GM12878 (cell line): ENCODE data around the gene AGAP3. TPM values are rescaled to one million over a fixed set of nuclear protein-coding genes. Genes with fewer than 3 reads are reported as not detected.

Experiments used
- ATAC-seq: fragments of 200-7000 bp; cut with Tn5 transposase; 3 replicates; pipeline ENCODE4 v1.9.1; 2020; ENCODE audit warnings: mild to moderate bottlenecking, moderate library complexity
- BruUV-seq: library from RNA; stranded (reverse); fragments of 400-500 nt; replicated peaks from 2 replicates; lab custom pipeline; 2021; lab: Mats Ljungman, UMichigan
- CTCF ChIA-PET: fragments of 300-600 bp; sonication (Branson Sonifier 250); formaldehyde crosslinking; extraction: SDS; loops from one replicate; lab custom pipeline; 2021; ENCODE audit warnings: inconsistent platforms; lab: Yijun Ruan, JAX
- POLR2A ChIA-PET: fragments of 350-600 bp; formaldehyde crosslinking; extraction: SDS; loops from one replicate; lab custom pipeline; 2021; ENCODE audit warnings: inconsistent platforms; lab: Charles Lee
- RAD21 ChIA-PET: fragments of 300-600 bp; sonication (Branson Sonifier 250); formaldehyde crosslinking; loops from one replicate; lab custom pipeline; 2023; ENCODE audit warnings: antibody characterized with exemption; ENCODE audit not compliant: unreplicated experiment; lab: Charles Lee
- SMC1A ChIA-PET: fragments of 300-600 bp; sonication (Branson Sonifier 250); formaldehyde crosslinking; loops from one replicate; lab custom pipeline; 2023; ENCODE audit not compliant: unreplicated experiment, uncharacterized antibody; lab: Charles Lee
- DNase-seq: peaks from one replicate; pipeline ENCODE4 v3.0.0-alpha.2; 2011; ENCODE audit warnings: low read depth, low spot score
- FAIRE-seq: peaks from 3 replicates; lab custom pipeline; 2011; peaks lifted over from hg19 to GRCh38; lab: Jason Lieb, UNC
- H2AFZ ChIP-seq: 2 replicates; pipeline ENCODE4 v1.6.0; 2011; ENCODE audit warnings: low read depth, low read length, control low read depth; ENCODE audit not compliant: control insufficient read depth
- H3K27ac ChIP-seq: 2 replicates; pipeline ENCODE4 v1.5.1; 2011; ENCODE audit warnings: control low read depth; ENCODE audit not compliant: control insufficient read depth, insufficient read depth
- H3K27me3 ChIP-seq, 2 experiments: replicated peaks in 1 of 2; 2 replicates each; pipeline versions ENCODE4 v1.6.0 to v1.6.1; 2011; ENCODE audit warnings: low read length in 1 of 2; ENCODE audit not compliant: control insufficient read depth in 2 of 2, insufficient read depth in 2 of 2
- H3K36me3 ChIP-seq, 2 experiments: 2 replicates each; pipeline ENCODE4 v1.5.1; 2011; ENCODE audit warnings: low read length in 1 of 2; ENCODE audit not compliant: control insufficient read depth in 2 of 2, insufficient read depth in 2 of 2
- H3K4me1 ChIP-seq: 2 replicates; pipeline ENCODE4 v1.6.1; 2011; ENCODE audit warnings: mild to moderate bottlenecking, low read length, moderate library complexity, mixed read lengths; ENCODE audit not compliant: control insufficient read depth, insufficient read depth
- H3K4me2 ChIP-seq: 2 replicates; pipeline ENCODE4 v1.6.0; 2011; ENCODE audit warnings: control low read depth; ENCODE audit not compliant: control insufficient read depth, insufficient read depth
- H3K4me3 ChIP-seq: fragments of 200-600 bp; sonication (generic); 2 replicates; pipeline ENCODE4 v1.5.1; 2016
- H3K79me2 ChIP-seq: 2 replicates; pipeline ENCODE4 v1.6.0; 2011; ENCODE audit warnings: low read length; ENCODE audit not compliant: control insufficient read depth, insufficient read depth
- H3K9ac ChIP-seq: 2 replicates; pipeline ENCODE4 v1.8.0; 2011; ENCODE audit warnings: low read length, control low read depth, mixed read lengths; ENCODE audit not compliant: control insufficient read depth, insufficient read depth
- H3K9me3 ChIP-seq: replicated peaks from 3 replicates; pipeline ENCODE4 v1.5.1; 2011; ENCODE audit warnings: mild to moderate bottlenecking, low read length; ENCODE audit not compliant: control insufficient read depth, insufficient read depth
- H4K20me1 ChIP-seq: 2 replicates; pipeline ENCODE4 v1.6.0; 2011; ENCODE audit not compliant: control insufficient read depth, insufficient read depth
- ATF2 ChIP-seq: IDR thresholded peaks from 2 replicates; pipeline ENCODE4 v1.6.1; 2012; ENCODE audit warnings: low read length, inconsistent platforms
- FOS ChIP-seq: IDR thresholded peaks from 3 replicates; pipeline ENCODE4 v1.6.1; 2011; ENCODE audit warnings: borderline replicate concordance; ENCODE audit not compliant: insufficient read length; ENCODE audit errors: extremely low read depth
- GABPA ChIP-seq: IDR thresholded peaks from 2 replicates; pipeline ENCODE4 v1.6.1; 2014; ENCODE audit warnings: antibody characterized with exemption, low read depth, mild to moderate bottlenecking, inconsistent platforms
- TCF12 ChIP-seq: IDR thresholded peaks from 2 replicates; pipeline ENCODE4 v1.6.1; 2011; ENCODE audit warnings: low read depth, mild to moderate bottlenecking, low read length
- ZNF274 ChIP-seq: IDR thresholded peaks from one replicate; pipeline ENCODE4 v1.8.0; 2011; ENCODE audit not compliant: insufficient read length, insufficient read depth
- ZNF622 ChIP-seq: fragments of 450-650 bp; IDR thresholded peaks from 2 replicates; pipeline ENCODE4 v1.6.1; 2017; ENCODE audit warnings: mild to moderate bottlenecking, inconsistent platforms
- WGBS: methylation state at CpG from one replicate; pipeline ENCODE4 v1.1.6; 2016; ENCODE audit warnings: low lambda C conversion rate; ENCODE audit not compliant: insufficient replicate concordance, insufficient coverage; ENCODE audit errors: missing lambda C conversion rate; 5-methylcytosine and 5-hydroxymethylcytosine counted together
- in situ Hi-C: fragments of 300-500 bp; cut with MboI; formaldehyde crosslinking; loops from 9 replicates; pipeline ENCODE4 v1.14.3; 2018; ENCODE audit warnings: mixed read lengths
- intact Hi-C: fragments of 100-400 bp; cut with micrococcal nuclease; formaldehyde crosslinking; loops from one replicate; pipeline ENCODE4 v1.14.2; 2022; ENCODE audit not compliant: unreplicated experiment
- polyA plus RNA-seq, 11 experiments: library from polyadenylated mRNA; depleted of rRNA in 4 of 11; unstranded in 6 of 11; stranded (reverse) in 5 of 11; fragments of >200 nt; fragmentation: Nextera tagmentation in 4 of 11; fragmentation: Illumina TruSeq in 1 of 11; extraction: Ambion mirVana in 4 of 11; extraction: Trizol in 1 of 11; gene quantifications; 1 replicate in 1 of 11; 2 replicates in 10 of 11; pipeline versions ENCODE4 v1.2.1 to v1.2.3, GENCODE V29; 2011 to 2016; ENCODE audit warnings: inconsistent platforms in 2 of 11, missing spikeins in 2 of 11, low read depth in 1 of 11
- total RNA-seq, 4 experiments: library from RNA; depleted of rRNA in 3 of 4; stranded (reverse); fragments of >200 nt in 3 of 4; fragmentation: Illumina TruSeq in 1 of 4; extraction: Trizol in 1 of 4; gene quantifications; 2 replicates each; pipeline versions ENCODE4 v1.2.1 to v1.2.3, GENCODE V29; 2013 to 2021

The AGAP3 gene
- total and polyA plus RNA-seq, 10 of the 15 experiments (the other 5 are each of a cell fraction or from before 2014, with no cell fraction given) = 1.8 to 68.1 (median 15.7) TPM

DNA sequence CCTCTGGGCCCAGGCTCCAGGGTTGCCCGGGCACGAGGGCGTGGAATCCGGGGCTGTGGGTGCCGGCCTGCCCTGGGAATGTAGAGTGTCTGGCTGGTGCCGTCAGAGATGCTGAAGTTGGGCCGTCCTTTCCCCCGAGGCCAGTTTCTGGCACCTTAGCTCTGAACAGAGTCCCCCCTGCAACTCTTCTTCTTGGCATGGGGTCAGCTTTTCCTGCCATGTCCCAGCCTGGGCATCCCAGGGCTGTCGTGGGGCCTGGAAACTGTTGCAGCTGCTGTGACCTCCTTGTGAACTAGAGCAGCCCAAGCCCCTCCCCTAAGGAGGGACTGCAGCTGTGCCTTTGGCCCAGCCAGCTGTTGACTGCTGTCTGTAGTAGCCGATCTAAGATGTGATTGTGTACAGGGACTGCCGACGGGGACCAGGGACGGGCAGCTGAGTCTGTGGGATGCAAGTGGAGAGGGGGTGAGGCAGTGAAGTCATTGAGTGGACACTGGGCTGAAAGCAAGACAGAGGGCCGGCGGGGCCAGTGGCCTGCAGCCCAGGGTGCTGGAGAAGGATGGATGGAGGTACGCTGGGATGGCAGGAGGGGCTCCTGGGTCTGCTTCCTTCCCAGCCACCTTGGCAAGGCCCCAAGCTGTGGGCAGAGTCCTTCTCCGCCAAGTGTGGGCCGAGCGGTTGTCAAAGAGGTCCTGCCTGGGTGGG, 45.5 kb downstream of the AGAP3 start:
- no peaks in the 10 kb centered on the region for H3K27me3 ChIP-seq
- peaks cover 3 to 11% of the 10 kb centered on the region in 2 experiments; a peak in 3 of 4 replicates for H3K36me3 ChIP-seq
- no peak overlapping the region for H2AFZ ChIP-seq
- in situ Hi-C loops = no loop called here
- ChIA-PET CTCF (interaction anchor here (1.3 to 1.5 kb wide), 2 partner anchors 8 to 11 kb away, joined by 3 read pairs; no protein-coding TSS in a partner anchor), POLR2A (no interaction called here), SMC1A (no interaction called here), RAD21 (no interaction called here)
- no peaks in the 10 kb centered on the region for H3K9me3 ChIP-seq
- H4K20me1 ChIP-seq = no peaks in the 10 kb centered on the region
- no peak overlapping the region for H3K4me2 ChIP-seq
- 89% methylated on average over 19 of the region's 19 CpGs for WGBS
- ATAC-seq = no peak
- intact Hi-C loops = no loop called here
- H3K27ac ChIP-seq = no peak overlapping the region
- no peak for DNase-seq
- no peak overlapping the region for H3K9ac ChIP-seq
- H3K4me3 ChIP-seq = no peak overlapping the region
- no peaks in the 10 kb centered on the region for H3K4me1 ChIP-seq
- no peak for TF ChIP-seq GABPA
- no peak for TF ChIP-seq ZNF274
- no peak for TF ChIP-seq FOS
- TF ChIP-seq ZNF622 = no peak
- TF ChIP-seq ATF2 = no peak
- TF ChIP-seq TCF12 = no peak
- no TSS peak for BruUV-seq
- H3K79me2 ChIP-seq = no peaks in the 10 kb centered on the region
- no peak for FAIRE-seq
